Measurements from ENCODE around the gene DARS2.

- TF ChIP-seq EP300 (IDR thresholded peaks at IDR 0.05; ENCODE audit: borderline replicate concordance), result no peak
- TF ChIP-seq RAD21 (IDR thresholded peaks at IDR 0.05; ENCODE audit: low read depth), result no peak
- no peak for TF ChIP-seq MAX (IDR thresholded peaks at IDR 0.05)
- TF ChIP-seq TEAD4 (IDR thresholded peaks at IDR 0.05), result no peak
- TF ChIP-seq CEBPB (IDR thresholded peaks at IDR 0.05), result no peak
- no peak for TF ChIP-seq YY1 (IDR thresholded peaks at IDR 0.05; ENCODE audit: low read depth)
- TF ChIP-seq EGR1 (IDR thresholded peaks at IDR 0.05), result no peak
- TF ChIP-seq FOXM1 (IDR thresholded peaks at IDR 0.05; ENCODE audit: borderline replicate concordance, low read depth), result no peak
- TF ChIP-seq, protein P1, sequence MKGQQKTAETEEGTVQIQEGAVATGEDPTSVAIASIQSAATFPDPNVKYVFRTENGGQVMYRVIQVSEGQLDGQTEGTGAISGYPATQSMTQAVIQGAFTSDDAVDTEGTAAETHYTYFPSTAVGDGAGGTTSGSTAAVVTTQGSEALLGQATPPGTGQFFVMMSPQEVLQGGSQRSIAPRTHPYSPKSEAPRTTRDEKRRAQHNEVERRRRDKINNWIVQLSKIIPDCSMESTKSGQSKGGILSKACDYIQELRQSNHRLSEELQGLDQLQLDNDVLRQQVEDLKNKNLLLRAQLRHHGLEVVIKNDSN (IDR thresholded peaks at IDR 0.05), result no peak
These were observed 38.3 kb downstream of the DARS2 start for GRCh38 chr1:173862769-173863223.

All from Ishikawa (cell line).